Upper lobe of left lung (tissue), 4 donors: ENCODE results near the gene ZIC1.

Source experiments
- EP300 ChIP-seq, 4 donors: sonication (generic); formaldehyde crosslinking; IDR thresholded peaks; one replicate each; pipeline ENCODE4 v1.5.1; 2017; ENCODE audit warnings: antibody characterized with exemption in 4 of 4, control low read depth in 2 of 4
- POLR2A ChIP-seq, 4 donors: fragments of 450-650 bp; IDR thresholded peaks; one replicate each; pipeline ENCODE4 v1.5.1; 2016 to 2017; ENCODE audit warnings: antibody characterized with exemption in 4 of 4, mild to moderate bottlenecking in 2 of 4
- POLR2AphosphoS5 ChIP-seq, 2 donors: sonication (generic); formaldehyde crosslinking; IDR thresholded peaks; one replicate each; pipeline ENCODE4 v1.5.1; 2017; ENCODE audit warnings: antibody characterized with exemption in 2 of 2
- TF ChIP-seq, protein P1 (sequence below), 6 experiments: fragments of 450-650 bp in 4 of 6; fragments of 200-600 bp in 2 of 6; sonication (generic) in 2 of 6; IDR thresholded peaks; one replicate each; pipeline ENCODE4 v1.5.1; 2016 to 2019; ENCODE audit warnings: antibody characterized with exemption in 6 of 6

DNA sequence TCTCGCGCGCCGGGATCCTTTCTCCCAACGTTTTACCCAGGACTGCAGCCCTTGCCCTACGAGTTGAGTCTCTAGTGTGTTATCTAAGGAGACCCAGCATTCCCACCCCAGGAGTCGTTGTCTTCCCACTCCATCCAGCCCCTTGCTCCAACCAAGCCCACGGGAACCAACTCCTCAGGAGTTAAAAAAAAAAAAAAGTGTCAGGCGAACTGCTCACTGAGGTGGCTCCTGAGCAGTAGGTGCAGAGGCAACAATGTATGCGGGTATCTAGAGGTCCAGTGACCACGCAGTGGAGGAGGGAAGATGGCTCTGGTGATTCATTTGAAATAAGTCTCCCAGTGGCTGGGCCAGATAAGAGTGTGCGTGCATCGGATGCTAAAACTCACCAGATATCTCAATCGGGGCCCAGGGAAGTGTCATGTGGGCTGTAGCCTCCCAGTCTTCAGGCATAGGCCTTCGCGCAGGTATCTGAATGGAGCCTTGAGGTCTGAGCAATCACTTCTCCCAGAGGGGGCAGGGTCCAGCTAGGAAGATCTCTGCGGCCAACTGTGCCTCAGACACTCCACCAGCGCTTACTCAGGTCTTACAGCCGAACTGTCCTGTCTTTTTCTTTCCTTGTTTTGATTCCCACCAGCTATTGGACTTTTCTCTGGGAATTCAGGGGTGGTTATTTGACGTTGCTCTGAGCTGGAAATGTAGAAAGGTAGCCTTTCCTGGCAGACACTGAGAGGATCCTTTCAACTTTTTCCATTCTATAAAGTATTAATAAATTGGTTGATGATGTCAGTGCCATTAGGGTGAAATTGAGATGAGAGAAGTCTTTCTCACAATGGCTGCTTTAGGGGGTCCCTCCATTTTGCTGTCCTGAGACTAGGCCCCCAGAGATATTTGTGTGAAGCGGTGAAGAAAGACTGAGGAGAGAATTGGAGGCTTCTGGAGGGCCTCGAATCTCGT, 23.8 kb upstream of the ZIC1 start:
- TF ChIP-seq POLR2AphosphoS5 (IDR thresholded peaks at IDR 0.05) (no peak), POLR2A (IDR thresholded peaks at IDR 0.05) (no peak), EP300 (IDR thresholded peaks at IDR 0.05) (no peak)
- TF ChIP-seq, protein P1, sequence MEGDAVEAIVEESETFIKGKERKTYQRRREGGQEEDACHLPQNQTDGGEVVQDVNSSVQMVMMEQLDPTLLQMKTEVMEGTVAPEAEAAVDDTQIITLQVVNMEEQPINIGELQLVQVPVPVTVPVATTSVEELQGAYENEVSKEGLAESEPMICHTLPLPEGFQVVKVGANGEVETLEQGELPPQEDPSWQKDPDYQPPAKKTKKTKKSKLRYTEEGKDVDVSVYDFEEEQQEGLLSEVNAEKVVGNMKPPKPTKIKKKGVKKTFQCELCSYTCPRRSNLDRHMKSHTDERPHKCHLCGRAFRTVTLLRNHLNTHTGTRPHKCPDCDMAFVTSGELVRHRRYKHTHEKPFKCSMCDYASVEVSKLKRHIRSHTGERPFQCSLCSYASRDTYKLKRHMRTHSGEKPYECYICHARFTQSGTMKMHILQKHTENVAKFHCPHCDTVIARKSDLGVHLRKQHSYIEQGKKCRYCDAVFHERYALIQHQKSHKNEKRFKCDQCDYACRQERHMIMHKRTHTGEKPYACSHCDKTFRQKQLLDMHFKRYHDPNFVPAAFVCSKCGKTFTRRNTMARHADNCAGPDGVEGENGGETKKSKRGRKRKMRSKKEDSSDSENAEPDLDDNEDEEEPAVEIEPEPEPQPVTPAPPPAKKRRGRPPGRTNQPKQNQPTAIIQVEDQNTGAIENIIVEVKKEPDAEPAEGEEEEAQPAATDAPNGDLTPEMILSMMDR (IDR thresholded peaks at IDR 0.05), result no peak
